Subcutaneous abdominal adipose tissue (tissue), 5 donors: ENCODE data around the gene TYROBP.
"Not testable (repeated sequence)": the region's sequence is repeated elsewhere in the genome, so short reads cannot be mapped to it uniquely, and the experiment has no call there.

Source experiments
- H3K27ac ChIP-seq: one replicate; pipeline ENCODE4 v1.7.0; 2013; ENCODE audit warnings: low read depth, mild to moderate bottlenecking, inconsistent platforms, low read length, moderate library complexity
- H3K27me3 ChIP-seq, 5 donors: one replicate each; pipeline ENCODE4 v1.7.0; 2013; ENCODE audit warnings: low read length in 5 of 5, inconsistent platforms in 1 of 5; ENCODE audit not compliant: control insufficient read depth in 5 of 5, insufficient read depth in 4 of 5
- H3K36me3 ChIP-seq, 5 donors: one replicate each; pipeline ENCODE4 v1.7.0; 2013; ENCODE audit warnings: low read length in 5 of 5; ENCODE audit not compliant: control insufficient read depth in 5 of 5, insufficient read depth in 5 of 5
- H3K4me1 ChIP-seq, 5 donors: one replicate each; pipeline ENCODE4 v1.7.0; 2013; ENCODE audit warnings: low read length in 5 of 5, mild to moderate bottlenecking in 3 of 5, moderate library complexity in 1 of 5; ENCODE audit not compliant: control insufficient read depth in 5 of 5, insufficient read depth in 5 of 5
- H3K4me3 ChIP-seq, 5 donors: one replicate each; pipeline ENCODE4 v1.7.0; 2013; ENCODE audit warnings: low read length in 5 of 5, low read depth in 1 of 5
- H3K9ac ChIP-seq, 5 donors: one replicate each; pipeline ENCODE4 v1.7.0; 2013; ENCODE audit warnings: low read length in 5 of 5, mild to moderate bottlenecking in 4 of 5, moderate library complexity in 3 of 5
- H3K9me3 ChIP-seq, 5 donors: one replicate each; pipeline ENCODE4 v1.7.0; 2013; ENCODE audit warnings: low read length in 5 of 5; ENCODE audit not compliant: control insufficient read depth in 5 of 5
- donor health status: healthy.
- donor health status: healthy.
- donor health status: healthy.
- donor health status: healthy.
- donor health status: healthy.

The TYROBP gene

GRCh38 chr19:35911173-35911572 is 3.1 kb upstream of the TYROBP start:
- H3K4me1 ChIP-seq, result peaks cover 0 to 15% (median 10%) of the 10 kb centered on the region in 5 donors
- H3K4me3 ChIP-seq, result no peak overlapping the region
- H3K9me3 ChIP-seq, result no peaks in the 10 kb centered on the region
- peaks cover 0 to 4% (median 0%) of the 10 kb centered on the region in 5 donors for H3K36me3 ChIP-seq
- H3K27me3 ChIP-seq, result no peaks in the 10 kb centered on the region
- H3K27ac ChIP-seq, result no peak overlapping the region
- H3K9ac ChIP-seq, result no peak overlapping the region

- H3K36me3 ChIP-seq, H3K9ac ChIP-seq, H3K4me3 ChIP-seq, H3K27me3 ChIP-seq, H3K27ac ChIP-seq, H3K9me3 ChIP-seq: not testable (repeated sequence)
- H3K4me1 ChIP-seq, result peaks cover 0 to 16% (median 13%) of the 10 kb centered on the region in 5 donors
Observed at GRCh38 chr19:35910355-35910754, 2.3 kb upstream of the TYROBP start.

GRCh38 chr19:35909684-35910035 is 1.6 kb upstream of the TYROBP start:
- no peaks in the 10 kb centered on the region for H3K27me3 ChIP-seq
- peaks cover 0 to 4% (median 0%) of the 10 kb centered on the region in 5 donors for H3K36me3 ChIP-seq
- H3K27ac ChIP-seq, result no peak overlapping the region
- no peak overlapping the region for H3K4me3 ChIP-seq
- H3K4me1 ChIP-seq, result peaks cover 0 to 17% (median 15%) of the 10 kb centered on the region in 5 donors
- H3K9ac ChIP-seq, result no peak overlapping the region
- no peaks in the 10 kb centered on the region for H3K9me3 ChIP-seq

- Histone ChIP-seq H3K36me3 (peaks cover 0 to 4% (median 0%) of the 10 kb centered on the region in 5 donors), H3K9me3 (no peaks in the 10 kb centered on the region), H3K27me3 (no peaks in the 10 kb centered on the region), H3K9ac (peak overlapping the region in 1 of 5 donors; percentile 57), H3K27ac (peak overlapping the region; percentile 50), H3K4me3 (peak overlapping the region in 3 of 5 donors; percentile 27 to 69 (median 35)), H3K4me1 (peaks cover 0 to 20% (median 17%) of the 10 kb centered on the region in 5 donors)
Observed at GRCh38 chr19:35908973-35909683, 1.0 kb upstream of the TYROBP start.

GRCh38 chr19:35907377-35907745 is 734 bp downstream of the TYROBP start:
- peak overlapping the region in 4 of 5 donors; percentile 15 to 75 (median 70) for H3K9ac ChIP-seq
- H3K27me3 ChIP-seq, result no peaks in the 10 kb centered on the region
- peak overlapping the region; percentile 50 for H3K27ac ChIP-seq
- peaks cover 0 to 4% (median 0%) of the 10 kb centered on the region in 5 donors for H3K36me3 ChIP-seq
- peak overlapping the region; percentile 55 to 69 (median 61) for H3K4me3 ChIP-seq
- peaks cover under 1 to 38% (median 26%) of the 10 kb centered on the region in 5 donors for H3K4me1 ChIP-seq
- H3K9me3 ChIP-seq, result no peaks in the 10 kb centered on the region

GRCh38 chr19:35905178-35905727 is 2.8 kb downstream of the TYROBP start:
- Histone ChIP-seq H3K9ac (peak overlapping the region in 1 of 5 donors; percentile 6), H3K27ac (peak overlapping the region; percentile 22), H3K36me3 (peaks cover 0 to 4% (median 0%) of the 10 kb centered on the region in 5 donors), H3K4me1 (peaks cover 2 to 56% (median 42%) of the 10 kb centered on the region in 5 donors), H3K27me3 (no peaks in the 10 kb centered on the region), H3K9me3 (no peaks in the 10 kb centered on the region), H3K4me3 (peak overlapping the region in 1 of 5 donors; percentile 12)

GRCh38 chr19:35904311-35905068 is 3.6 kb downstream of the TYROBP start:
- peak overlapping the region; percentile 22 for H3K27ac ChIP-seq
- no peaks in the 10 kb centered on the region for H3K9me3 ChIP-seq
- H3K4me3 ChIP-seq, result no peak overlapping the region
- peak overlapping the region in 1 of 5 donors; percentile 6 for H3K9ac ChIP-seq
- H3K27me3 ChIP-seq, result no peaks in the 10 kb centered on the region
- H3K4me1 ChIP-seq, result peaks cover 2 to 61% (median 42%) of the 10 kb centered on the region in 5 donors
- H3K36me3 ChIP-seq, result peaks cover 0 to 4% (median 0%) of the 10 kb centered on the region in 5 donors

GRCh38 chr19:35903550-35904179 is 4.4 kb downstream of the TYROBP start:
- H3K4me3 ChIP-seq, result peak overlapping the region in 4 of 5 donors; percentile 6 to 51 (median 38)
- peak overlapping the region in 3 of 5 donors; percentile 20 to 52 (median 45) for H3K9ac ChIP-seq

GRCh38 chr19:35902870-35903475 is 5.1 kb downstream of the TYROBP start:
- Histone ChIP-seq H3K36me3 (peaks cover 0 to 5% (median 0%) of the 10 kb centered on the region in 5 donors), H3K4me3 (peak overlapping the region; percentile 28 to 53 (median 49)), H3K9me3 (no peaks in the 10 kb centered on the region), H3K9ac (peak overlapping the region in 3 of 5 donors; percentile 20 to 52 (median 45)), H3K4me1 (peaks cover 2 to 72% (median 53%) of the 10 kb centered on the region in 5 donors), H3K27me3 (no peaks in the 10 kb centered on the region), H3K27ac (peak overlapping the region; percentile 30)

More at GRCh38 chr19:35903550-35904179, 4.4 kb downstream of the TYROBP start:
- Histone ChIP-seq H3K36me3 (peaks cover 0 to 4% (median 0%) of the 10 kb centered on the region in 5 donors), H3K27ac (peak overlapping the region; percentile 30), H3K4me1 (peaks cover 2 to 65% (median 47%) of the 10 kb centered on the region in 5 donors), H3K27me3 (no peaks in the 10 kb centered on the region), H3K9me3 (no peaks in the 10 kb centered on the region)
